GM21360 (cell line): ENCODE results near the gene HLA-B.

Source experiments
- ATAC-seq: cut with Tn5 transposase; IDR thresholded peaks from one replicate; pipeline ENCODE4 v1.9.1; 2021; ENCODE audit warnings: mild to moderate bottlenecking, moderate library complexity; ENCODE audit not compliant: unreplicated experiment

The HLA-B gene

DNA sequence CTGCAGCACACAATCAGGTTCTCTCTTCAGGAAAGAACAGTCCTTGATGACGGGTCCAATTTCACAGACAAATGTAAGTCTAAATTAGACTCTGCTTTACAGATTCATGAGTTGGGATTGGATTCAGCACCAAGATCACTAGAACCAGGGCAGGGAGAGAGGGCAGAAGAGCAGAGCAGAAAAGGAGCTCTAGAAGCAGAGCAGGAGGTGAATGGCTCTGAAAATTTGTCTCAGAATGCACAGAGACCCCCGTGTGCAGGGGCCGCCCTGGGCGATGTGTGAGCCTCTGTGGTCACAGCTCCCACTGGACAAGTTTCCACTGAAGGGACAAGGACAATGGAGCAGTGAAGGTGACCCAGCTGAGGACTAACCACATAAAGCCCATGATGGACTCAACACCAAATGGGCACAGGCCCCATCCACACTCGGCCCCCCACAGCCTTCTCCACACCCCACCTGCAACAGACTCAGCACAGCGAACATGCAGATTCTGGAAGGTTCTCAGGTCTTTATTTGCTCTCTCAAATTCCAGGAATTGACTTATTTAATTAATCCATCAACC lies 3.5 kb downstream of the HLA-B start:
- no peak for ATAC-seq

DNA sequence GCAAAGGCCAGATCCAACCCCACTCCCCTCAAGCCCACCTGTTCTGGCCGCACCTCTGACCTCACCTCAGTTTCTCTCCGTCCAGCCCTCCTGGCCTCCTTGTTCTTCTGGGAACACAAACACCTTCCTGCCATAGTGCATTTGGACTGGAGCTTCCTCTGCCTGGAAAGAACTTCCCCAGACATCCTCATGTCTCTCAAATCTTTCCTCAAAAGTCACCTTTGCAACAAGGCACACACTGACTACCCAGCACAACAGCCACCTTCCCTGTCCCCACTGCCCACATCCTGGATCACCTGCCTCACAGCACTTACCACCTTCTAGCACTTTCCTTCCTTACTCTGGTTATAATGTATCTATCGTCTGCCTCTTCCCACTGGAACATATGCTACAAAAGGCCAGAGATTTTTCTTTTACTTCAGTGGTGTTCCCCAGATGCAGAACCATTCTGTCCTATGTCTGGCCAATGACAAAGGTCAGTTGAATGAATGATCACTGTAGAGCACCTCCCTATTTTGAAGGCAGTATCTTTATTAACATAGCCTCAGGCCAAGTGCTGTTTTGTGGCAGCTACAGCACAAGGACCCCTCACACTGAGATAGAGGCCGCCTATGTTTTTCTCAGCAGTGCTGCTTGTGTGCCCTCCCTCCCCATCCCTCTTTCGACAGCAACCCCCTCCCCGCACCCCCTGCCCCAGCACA lies 4.1 kb downstream of the HLA-B start:
- no peak for ATAC-seq

DNA sequence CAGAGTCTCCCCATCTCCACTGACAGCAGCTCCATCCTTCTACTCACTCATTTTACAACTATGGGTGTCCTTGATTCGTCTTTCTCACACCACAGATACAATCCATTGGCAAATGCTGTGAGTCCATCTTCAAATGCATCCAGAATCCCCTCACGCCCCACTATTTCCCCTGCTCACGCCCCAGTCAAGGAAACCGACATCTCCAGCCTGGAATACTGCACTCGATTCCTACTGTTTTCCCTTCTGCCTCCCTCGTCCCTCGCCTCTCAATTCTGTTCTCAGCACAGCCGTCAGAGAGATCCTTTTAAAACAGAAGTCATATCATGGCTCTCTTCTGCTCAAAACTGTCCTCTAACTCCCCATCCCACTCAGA lies 4.7 kb downstream of the HLA-B start:
- no peak for ATAC-seq

DNA sequence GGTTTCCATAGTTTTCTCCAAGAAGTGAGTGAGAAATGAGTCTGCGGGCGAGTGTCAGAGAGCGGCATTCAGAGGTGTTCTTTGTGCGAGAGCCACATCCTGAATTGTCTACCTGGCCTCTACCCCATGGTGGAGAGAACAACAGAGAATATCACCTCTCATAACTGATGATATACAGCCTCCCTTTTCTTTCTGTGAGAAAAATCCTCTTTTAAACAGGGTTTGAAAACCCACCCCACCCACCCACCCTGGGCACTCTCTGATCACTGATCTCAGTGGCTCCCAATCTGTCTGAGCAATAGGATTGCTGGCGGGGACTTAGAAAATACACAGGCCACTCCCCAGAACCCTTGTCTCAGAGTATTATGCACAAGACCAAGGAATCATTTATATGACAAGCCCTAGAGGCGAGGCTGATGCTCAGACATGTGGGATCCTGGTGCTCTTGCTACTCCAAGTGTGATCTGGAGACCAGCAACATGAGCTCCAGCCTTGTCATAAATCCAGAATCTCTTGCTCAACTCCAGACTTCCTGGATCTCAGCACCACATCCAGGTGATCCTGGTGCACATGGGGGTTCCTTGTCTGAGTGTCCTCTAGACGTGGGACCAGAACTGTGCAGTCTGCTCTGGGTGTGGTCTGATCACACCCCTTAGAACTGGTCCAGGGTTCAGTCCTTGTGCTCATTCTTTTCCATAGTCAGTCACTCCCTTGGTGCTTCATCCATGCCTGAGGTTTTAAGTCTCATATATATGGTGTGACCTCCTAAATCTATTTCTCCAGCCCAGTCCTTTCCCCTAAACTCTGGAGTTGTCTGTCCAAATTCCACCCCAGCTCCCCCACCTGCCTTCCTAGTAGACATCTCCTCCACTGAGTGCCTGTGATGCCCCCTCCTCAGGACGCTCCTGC lies 5.3 kb downstream of the HLA-B start:
- ATAC-seq, result no peak

DNA sequence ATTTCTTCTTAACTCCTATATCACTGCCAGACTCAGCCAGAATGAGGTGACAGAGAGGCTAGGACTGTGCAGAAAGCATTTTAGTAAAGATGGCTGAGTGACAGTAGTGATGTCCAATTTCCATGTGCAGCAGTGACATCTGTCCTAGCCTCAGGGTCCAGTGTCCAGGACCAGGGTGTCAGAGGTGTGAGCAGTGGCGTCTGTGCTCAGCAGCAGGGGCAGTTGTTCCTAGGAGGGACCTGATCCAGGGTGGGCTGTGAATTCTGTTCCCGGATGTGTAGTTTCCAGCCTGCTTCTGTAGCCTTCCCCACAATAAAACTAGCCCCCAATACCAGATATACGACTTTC lies 6.0 kb downstream of the HLA-B start:
- ATAC-seq, result no peak

DNA sequence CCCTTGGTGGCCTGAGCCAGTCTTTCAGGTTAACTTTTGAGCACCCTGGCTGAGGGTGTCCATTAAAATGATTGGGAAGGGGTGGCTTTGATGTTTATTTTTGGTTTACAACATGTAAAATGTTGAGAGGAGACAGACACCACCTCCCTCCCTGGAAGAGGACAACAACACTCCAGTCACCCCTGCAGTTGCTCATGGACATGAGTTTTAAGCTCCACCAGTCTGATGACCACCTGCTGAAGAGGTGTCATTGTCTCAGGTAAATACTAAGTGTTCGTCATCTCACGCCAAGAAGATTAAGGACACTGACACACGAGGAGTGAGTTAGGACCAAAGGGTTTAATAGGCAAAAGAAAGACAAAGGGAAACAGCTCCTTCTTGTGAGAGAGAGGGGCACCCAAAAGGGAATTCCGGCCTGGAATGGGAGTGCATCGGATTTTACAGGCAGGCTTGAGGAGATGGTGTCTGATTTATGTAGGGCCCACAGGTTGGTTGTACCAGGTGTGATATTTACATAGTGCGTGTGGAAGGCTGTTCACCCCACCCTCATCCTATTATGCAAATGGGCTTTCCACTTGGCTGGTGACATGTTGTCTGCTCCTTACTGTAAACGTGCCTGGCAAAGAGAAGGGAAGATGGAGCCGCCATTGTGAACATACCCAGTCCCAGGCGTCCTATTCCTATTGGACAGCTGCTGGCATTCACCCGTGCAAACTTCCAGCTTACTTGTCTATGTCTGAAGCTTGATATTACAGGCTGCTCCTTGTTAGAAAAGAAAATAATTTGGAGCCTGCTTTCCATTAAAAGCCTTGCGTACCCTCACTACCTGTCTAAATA lies 6.6 kb downstream of the HLA-B start:
- ATAC-seq, result no peak

DNA sequence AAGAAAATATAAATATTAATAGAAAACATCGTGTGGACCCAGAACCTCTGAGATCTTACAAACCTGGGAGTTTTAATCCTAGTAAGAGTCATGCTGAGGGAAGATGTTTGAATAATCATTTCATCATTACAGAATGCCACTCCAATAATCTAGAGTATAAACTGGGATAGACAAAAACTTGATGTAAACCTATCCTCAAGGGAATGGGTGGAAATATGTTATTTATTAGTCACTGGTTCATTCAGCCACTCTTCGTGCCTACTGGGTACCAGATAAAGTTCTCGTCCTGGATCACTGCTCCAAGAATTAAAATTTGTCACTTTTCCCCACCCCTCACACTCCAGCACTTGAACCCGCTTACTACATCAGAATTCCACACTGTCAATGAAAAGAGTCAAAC lies 7.7 kb downstream of the HLA-B start:
- ATAC-seq, result no peak

DNA sequence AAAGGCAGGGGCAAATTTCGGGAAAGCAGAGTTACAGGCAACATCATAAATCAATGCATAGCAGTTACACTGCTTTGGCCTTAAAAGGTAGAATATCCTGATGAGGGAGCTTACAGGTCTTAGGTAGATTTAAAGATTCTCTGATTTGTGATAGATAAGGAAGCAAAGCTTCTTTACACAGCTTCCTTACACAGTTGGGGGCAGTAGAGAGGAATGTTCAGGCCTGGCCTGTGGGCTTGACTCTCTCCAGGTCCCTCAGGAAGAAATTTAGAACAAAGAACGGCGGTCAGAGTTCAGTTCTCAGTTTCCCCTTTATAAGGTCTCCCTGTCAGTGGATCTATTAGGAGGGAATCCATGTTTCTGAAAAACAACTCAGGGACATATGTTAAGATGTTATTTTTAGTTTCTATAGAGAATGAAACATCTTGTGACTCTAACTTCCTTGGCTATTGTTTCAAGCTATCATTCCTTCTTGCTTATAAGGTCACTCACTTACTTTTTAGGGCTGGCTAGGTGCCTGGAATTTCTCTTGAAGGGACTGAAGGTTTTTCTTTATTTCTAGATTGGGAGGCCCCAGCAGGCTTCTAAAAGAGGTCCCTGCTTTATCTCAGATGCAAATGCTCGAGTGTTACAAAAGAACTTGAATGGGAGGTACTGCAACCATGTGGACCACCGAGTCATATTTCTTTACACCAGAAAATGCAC lies 11.8 kb downstream of the HLA-B start:
- no peak for ATAC-seq

DNA sequence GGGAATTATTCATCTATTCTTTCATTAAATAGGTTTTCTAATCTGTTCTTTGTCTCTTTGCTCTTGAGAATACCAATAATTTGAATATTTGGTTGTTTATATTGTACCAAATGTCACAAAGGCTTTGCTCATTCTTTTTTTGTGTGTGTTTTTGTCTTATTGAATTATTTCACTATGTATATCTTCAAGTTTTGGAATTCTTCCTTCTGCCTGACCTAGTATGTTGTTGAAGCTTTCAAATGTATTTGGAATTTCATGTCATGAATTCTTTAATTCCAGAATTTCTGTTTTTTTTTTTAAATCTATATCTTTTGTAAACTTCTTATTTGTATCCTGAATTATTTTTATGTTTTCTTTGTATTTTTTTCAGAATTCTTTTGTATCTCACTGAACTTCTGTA lies 16.8 kb downstream of the HLA-B start:
- no peak for ATAC-seq

DNA sequence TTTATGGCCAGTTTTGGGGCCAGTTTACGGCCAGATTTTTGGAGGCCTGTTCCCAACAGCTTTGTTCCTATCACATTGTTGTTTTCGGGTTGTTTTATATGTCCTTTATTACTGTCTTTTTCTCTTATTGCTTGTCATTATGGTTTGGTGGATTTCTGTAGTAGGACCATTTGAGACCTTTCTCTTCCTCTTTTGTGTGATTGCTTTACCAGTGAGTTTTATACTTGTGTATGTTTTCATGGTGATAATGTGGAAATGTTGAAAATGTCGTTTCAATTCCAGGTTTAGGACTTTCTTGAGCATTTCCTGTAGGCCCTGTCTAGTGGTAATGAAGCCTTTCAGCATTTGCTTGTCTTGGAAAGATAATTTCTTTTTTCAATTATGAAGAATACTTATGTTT lies 17.8 kb downstream of the HLA-B start:
- no peak for ATAC-seq

DNA sequence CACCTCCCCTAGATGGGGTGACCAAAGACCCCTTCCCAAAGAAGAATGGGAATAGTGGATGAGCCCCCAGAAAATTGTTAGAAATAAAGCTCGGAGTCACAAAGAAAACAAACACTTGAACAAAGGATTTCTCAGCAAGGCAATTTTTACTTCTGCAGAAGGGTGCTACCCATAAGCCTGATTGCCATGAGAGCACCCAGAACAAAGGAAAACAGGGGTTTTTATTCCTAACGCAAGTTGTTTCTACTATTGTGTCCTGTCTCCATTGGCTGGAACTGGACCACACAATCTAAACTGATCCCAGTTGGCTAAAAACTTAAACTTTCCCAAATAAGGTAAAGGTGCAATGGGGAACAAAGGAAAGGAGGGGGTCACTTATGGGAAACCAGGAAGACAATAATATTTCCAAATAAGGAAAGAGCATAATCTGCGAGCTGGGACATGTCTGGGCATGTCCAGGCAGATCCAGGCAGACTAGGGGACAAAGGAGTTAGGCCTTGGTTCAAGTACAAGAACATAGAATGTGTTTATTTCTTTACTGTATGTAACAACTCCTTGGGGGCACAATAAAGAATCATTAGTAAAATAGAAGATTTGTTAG lies 20.0 kb downstream of the HLA-B start:
- ATAC-seq, result no peak

DNA sequence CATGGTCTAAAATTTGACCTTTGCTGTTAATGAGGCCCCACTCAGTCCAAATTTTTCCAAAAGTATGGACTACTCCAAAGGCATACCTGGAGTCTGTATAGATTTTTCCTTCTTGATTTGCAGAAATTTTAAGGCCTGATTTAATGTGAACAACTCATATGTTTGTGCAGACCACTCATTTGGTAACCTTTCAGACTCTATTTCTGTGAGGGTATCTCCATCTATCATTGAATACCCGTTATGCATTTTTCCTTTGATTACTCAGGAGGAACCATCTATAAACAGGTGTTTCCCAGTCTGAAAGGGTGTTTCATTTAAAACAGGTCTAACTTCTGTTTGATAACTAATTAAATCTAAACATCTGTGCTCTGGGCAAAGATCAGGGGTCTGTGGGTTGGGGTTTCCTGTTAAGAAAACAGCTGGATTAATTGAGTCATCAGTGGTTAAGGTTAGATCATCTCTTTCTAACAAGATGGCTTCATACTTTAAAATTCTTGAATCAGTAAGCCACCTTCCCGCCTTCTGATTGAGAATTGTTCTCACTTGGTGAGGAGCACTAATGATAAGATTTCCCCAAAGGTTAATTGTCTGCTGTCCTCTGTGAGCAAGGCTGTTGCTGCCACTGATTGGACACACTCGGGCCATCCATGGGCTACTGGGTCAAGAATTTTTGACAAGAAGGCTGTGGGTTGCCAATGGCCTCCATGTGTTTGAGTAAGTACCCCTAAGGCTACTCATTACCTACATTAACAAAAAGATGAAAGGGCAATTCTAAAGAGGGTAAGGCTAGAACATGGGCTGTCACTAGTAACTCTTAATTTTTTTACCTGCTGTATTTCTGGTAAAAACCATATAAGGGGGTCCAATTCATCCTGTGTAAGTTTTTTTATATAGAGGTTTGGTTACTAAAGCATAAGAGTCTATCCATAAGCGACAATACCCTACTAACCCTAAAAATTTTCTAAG lies 24.1 kb downstream of the HLA-B start:
- ATAC-seq, result no peak

DNA sequence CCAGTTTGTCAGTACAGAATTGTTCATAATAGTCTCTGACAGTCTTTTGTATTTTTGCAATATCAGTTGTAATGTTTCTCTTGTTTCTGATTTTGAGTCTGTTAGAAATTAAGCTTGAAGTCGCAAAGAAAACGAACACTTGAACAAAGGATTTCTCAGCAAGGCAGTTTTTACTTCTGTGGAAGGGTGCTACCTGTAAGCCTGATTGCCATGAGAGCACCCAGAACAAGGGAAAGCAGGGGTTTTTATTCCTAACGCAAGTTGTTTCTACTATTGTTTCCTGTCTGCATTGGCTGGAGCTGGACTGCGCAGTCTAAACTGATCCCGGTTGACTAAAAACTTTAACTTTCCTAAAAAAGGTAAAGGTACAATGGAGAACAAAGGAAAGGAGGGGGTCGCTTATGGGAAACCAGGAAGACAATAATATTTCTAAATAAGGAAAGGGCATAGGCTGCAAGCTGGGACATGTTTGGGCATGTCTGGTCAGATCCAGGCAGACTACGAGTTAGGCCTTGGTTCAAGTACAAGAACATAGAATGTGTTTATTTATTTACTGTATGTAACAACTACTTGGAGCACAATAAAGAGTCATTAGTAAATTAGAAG lies 28.5 kb downstream of the HLA-B start:
- no peak for ATAC-seq

DNA sequence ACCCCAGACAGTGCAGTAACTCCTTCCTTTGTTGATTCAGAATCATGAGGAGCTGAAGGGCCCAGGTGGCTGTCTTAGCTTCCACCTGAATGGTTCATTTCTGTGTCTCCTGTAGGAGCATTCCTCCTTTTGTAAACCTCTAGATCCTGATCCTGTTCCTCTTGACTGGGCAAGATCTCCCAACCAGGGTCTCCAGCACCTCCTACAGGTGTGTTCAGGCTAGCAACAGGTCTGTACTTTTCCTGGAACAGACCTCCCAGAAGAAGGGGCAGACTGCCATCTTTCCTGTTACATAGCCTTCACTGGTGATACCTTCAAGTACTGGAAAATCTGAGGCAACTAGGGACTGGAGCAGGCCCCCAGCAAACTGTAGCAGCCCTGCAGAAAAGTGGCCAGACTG lies 35.2 kb downstream of the HLA-B start:
- no peak for ATAC-seq

DNA sequence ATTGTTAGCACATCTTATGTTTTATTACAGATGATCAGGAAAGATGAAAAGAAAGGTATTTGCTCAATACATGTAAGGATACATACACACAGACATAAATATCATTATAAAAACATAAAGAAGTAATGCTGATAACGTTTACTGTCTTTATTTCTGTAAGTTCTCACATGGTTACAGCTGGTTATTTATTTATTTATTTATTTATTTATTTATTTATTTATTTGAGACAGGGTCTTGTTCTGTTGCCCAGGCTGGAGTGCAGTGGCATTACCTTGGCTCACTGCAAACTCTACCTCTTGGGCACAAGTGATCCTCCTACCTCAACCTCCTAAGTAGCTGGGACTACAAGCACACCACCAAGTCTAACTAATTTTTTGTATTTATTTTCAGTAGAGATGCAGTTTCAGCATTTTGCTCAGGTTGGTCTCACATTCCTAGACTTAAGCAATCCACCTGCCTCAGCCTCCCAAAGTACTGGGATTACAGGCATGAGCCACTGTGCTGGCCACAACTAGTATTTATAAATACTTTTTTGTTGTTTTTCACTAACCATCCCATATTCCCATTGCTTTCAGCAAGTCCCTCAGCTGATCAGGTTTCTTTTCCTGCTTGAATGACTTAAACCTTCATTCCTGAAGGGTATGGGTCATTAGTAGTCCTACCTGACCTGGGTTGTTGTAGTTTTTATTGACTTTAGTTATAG lies 35.8 kb downstream of the HLA-B start:
- no peak for ATAC-seq

DNA sequence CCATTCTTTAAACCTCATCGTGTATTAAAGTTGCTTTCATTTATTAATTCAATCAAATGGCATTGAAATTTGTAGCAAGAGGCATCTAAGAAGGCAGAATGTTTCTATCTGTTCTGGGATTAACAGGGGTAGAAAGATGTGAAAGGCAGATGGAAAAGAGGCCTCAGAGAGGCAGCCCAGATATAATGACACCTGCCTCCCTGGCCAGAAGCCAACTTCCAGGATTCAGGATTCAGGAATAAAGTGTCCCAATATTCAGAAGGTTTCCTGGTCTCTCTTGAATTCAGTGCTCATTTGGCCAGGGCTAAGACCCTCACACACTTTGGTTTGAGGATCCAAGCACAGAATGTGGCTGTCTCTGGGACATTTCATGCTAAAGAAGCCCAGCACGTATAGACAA lies 39.9 kb downstream of the HLA-B start:
- ATAC-seq, result no peak

DNA sequence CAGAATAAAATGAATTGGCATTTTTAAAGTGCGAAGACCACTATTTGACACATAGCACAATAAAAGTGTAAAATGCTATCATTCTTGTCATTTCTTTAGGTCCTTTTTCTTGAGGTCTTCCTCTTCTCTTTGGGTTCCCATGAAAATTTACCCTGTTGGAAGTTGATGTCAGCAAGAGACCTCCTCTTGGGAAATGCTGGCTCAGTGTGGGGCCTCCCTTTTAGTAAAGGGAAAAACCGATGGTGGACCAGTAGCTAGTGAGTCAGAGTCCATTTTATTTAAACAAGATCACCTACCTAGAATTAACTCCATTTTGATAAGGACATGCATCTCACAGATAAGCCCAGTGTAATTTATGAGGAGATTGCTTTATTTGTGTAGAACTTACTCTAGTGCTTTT lies 47.3 kb downstream of the HLA-B start:
- ATAC-seq, result no peak

DNA sequence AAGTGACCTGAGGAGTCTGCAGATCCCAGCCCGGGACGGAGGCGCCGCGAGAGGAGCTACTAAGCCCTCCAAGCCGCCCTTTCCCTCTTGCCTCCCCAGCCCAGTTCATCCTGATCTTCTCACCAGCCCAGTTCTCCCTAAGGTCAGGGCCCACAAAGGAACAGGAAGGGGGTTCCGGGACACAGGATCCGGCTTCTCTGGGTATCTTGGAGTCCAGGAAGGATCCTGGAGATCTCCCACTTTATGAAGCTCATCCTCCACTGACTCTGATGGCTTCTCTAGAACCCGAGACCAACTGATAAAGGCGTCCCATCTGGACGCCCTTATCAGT lies 48.2 kb downstream of the HLA-B start:
- ATAC-seq, result no peak
